Liver (tissue), 3 donors: ENCODE data around the gene CYBA.

Experiments
- EGR1 ChIP-seq, 2 donors: IDR thresholded peaks; 2 replicates each; pipeline ENCODE4 v1.6.1; 2016 to 2018; ENCODE audit warnings: antibody characterized with exemption in 2 of 2, low read depth in 2 of 2
- FOXA1 ChIP-seq: IDR thresholded peaks from 2 replicates; pipeline ENCODE4 v1.6.1; 2016; ENCODE audit warnings: antibody characterized with exemption
- HNF4G ChIP-seq: IDR thresholded peaks from 2 replicates; pipeline ENCODE4 v1.6.1; 2016; ENCODE audit warnings: antibody characterized with exemption
- JUND ChIP-seq, 2 donors: IDR thresholded peaks; 2 replicates each; pipeline ENCODE4 v1.6.1; 2016; ENCODE audit warnings: antibody characterized with exemption in 2 of 2
- RAD21 ChIP-seq, 2 donors: IDR thresholded peaks; 2 replicates each; pipeline ENCODE4 v1.6.1; 2016; ENCODE audit warnings: antibody characterized with exemption in 2 of 2, mild to moderate bottlenecking in 2 of 2
- SP1 ChIP-seq: IDR thresholded peaks from 2 replicates; pipeline ENCODE4 v1.6.1; 2018; ENCODE audit warnings: antibody characterized with exemption, mild to moderate bottlenecking
- TAF1 ChIP-seq: conservative IDR thresholded peaks from 2 replicates; pipeline ENCODE4 v1.6.1; 2016; ENCODE audit warnings: antibody characterized with exemption, mild to moderate bottlenecking
- YY1 ChIP-seq: IDR thresholded peaks from 2 replicates; pipeline ENCODE4 v1.6.1; 2016; ENCODE audit warnings: antibody characterized with exemption, mild to moderate bottlenecking
- TF ChIP-seq, protein P1 (sequence below): fragments of 150-350 bp; IDR thresholded peaks from 2 replicates; pipeline ENCODE4 v1.5.1; 2017; ENCODE audit warnings: improper control_type of control experiment, low read depth, low read length; ENCODE audit not compliant: missing input control
- TF ChIP-seq, protein P2 (sequence below): IDR thresholded peaks from 2 replicates; pipeline ENCODE4 v1.6.1; 2016; ENCODE audit warnings: antibody characterized with exemption, mild to moderate bottlenecking
- TF ChIP-seq, protein P3 (sequence below): IDR thresholded peaks from 2 replicates; pipeline ENCODE4 v1.6.1; 2016; ENCODE audit warnings: antibody characterized with exemption
- donor health status: healthy.
- donor health status: healthy.

DNA sequence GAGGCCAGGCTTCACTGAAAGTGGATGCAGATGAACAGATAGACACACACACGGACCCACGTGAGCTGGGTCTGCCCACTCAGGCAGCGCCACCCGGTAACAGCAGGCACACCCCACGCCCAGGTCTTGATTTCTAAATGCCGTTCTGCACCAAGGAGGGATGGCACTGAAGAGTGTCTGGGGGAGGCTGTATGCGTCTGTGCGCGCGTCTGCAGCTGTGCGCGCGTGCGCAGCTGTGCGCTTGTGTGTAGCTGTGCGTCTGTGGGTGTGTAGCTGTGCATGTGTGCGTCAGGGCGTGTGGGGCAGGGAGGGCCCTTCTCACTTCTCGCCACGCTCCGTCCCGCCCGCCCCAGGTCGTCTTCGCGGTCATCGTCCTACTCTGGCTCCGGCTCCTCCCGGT, 28.0 kb downstream of the CYBA start:
- TF ChIP-seq, protein P1, sequence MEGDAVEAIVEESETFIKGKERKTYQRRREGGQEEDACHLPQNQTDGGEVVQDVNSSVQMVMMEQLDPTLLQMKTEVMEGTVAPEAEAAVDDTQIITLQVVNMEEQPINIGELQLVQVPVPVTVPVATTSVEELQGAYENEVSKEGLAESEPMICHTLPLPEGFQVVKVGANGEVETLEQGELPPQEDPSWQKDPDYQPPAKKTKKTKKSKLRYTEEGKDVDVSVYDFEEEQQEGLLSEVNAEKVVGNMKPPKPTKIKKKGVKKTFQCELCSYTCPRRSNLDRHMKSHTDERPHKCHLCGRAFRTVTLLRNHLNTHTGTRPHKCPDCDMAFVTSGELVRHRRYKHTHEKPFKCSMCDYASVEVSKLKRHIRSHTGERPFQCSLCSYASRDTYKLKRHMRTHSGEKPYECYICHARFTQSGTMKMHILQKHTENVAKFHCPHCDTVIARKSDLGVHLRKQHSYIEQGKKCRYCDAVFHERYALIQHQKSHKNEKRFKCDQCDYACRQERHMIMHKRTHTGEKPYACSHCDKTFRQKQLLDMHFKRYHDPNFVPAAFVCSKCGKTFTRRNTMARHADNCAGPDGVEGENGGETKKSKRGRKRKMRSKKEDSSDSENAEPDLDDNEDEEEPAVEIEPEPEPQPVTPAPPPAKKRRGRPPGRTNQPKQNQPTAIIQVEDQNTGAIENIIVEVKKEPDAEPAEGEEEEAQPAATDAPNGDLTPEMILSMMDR: no peak
- TF ChIP-seq YY1: no peak
- TF ChIP-seq HNF4G: no peak
- no peak for TF ChIP-seq TAF1
- no peak for TF ChIP-seq RAD21 (IDR thresholded peaks at IDR 0.05)
- TF ChIP-seq, protein P2, sequence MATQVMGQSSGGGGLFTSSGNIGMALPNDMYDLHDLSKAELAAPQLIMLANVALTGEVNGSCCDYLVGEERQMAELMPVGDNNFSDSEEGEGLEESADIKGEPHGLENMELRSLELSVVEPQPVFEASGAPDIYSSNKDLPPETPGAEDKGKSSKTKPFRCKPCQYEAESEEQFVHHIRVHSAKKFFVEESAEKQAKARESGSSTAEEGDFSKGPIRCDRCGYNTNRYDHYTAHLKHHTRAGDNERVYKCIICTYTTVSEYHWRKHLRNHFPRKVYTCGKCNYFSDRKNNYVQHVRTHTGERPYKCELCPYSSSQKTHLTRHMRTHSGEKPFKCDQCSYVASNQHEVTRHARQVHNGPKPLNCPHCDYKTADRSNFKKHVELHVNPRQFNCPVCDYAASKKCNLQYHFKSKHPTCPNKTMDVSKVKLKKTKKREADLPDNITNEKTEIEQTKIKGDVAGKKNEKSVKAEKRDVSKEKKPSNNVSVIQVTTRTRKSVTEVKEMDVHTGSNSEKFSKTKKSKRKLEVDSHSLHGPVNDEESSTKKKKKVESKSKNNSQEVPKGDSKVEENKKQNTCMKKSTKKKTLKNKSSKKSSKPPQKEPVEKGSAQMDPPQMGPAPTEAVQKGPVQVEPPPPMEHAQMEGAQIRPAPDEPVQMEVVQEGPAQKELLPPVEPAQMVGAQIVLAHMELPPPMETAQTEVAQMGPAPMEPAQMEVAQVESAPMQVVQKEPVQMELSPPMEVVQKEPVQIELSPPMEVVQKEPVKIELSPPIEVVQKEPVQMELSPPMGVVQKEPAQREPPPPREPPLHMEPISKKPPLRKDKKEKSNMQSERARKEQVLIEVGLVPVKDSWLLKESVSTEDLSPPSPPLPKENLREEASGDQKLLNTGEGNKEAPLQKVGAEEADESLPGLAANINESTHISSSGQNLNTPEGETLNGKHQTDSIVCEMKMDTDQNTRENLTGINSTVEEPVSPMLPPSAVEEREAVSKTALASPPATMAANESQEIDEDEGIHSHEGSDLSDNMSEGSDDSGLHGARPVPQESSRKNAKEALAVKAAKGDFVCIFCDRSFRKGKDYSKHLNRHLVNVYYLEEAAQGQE: no peak
- TF ChIP-seq, protein P3, sequence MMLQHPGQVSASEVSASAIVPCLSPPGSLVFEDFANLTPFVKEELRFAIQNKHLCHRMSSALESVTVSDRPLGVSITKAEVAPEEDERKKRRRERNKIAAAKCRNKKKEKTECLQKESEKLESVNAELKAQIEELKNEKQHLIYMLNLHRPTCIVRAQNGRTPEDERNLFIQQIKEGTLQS: no peak
- no peak for TF ChIP-seq JUND (IDR thresholded peaks at IDR 0.05)
- TF ChIP-seq EGR1 (IDR thresholded peaks at IDR 0.05; ENCODE audit: low read depth in 2 of 2): no peak
- no peak for TF ChIP-seq SP1
- TF ChIP-seq FOXA1: no peak
